ENCODE measurements around the gene MYG1.

GRCh38 chr12:53343969-53344368 lies 44.5 kb downstream of the MYG1 start:
- TF ChIP-seq GATA3 (IDR thresholded peaks at IDR 0.05; ENCODE audit: low read depth, low read length) (no peak), GATA2 (IDR thresholded peaks at IDR 0.05; ENCODE audit: low read depth, low read length) (no peak)
